ENCODE measurements around the gene ZNF335. TPM values are rescaled to one million over a fixed set of nuclear protein-coding genes. Genes with fewer than 3 reads are reported as not detected.

The ZNF335 gene
- total RNA-seq, 1 donor from 2014 or later: 7.2 TPM

DNA sequence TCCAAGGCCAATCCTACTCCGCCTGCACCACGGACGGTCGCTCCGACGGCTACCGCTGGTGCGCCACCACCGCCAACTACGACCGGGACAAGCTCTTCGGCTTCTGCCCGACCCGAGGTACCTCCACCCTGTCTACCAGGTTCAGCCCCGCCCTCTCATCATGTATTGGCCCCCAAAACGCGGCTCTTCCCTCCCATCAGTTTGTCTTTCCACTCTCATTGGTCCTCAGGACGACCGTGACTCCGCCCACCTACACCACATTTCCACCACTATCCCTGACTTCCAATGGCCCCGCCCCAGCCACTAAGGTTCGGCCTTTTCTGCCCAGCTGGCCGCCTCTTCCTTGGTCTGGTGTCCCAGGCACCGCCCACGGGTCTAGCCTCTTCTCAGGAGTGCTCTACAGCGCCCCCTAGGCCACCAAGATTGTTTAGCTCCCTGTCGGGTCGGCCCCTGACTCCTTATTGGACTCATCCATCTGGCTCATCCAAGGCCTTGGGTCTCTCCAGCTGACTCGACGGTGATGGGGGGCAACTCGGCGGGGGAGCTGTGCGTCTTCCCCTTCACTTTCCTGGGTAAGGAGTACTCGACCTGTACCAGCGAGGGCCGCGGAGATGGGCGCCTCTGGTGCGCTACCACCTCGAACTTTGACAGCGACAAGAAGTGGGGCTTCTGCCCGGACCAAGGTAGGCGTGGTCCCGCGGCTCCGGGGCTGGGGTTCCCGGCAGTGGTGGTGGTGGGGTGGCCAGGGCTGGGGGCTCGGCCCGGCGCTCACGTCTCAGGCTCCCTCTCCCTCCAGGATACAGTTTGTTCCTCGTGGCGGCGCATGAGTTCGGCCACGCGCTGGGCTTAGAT lies 39.9 kb upstream of the ZNF335 start:
- H3K27me3 ChIP-seq: peaks cover 36% of the 10 kb centered on the region
- H3K4me2 ChIP-seq: no peak overlapping the region
- H3K27ac Mint-ChIP-seq: peak overlapping the region; percentile 74

GRCh38 chr20:46010491-46011391 lies 38.7 kb upstream of the ZNF335 start:
- H3K27me3 Mint-ChIP-seq (ENCODE audit: insufficient read depth, low read depth): peaks cover 26% of the 10 kb centered on the region

More for the DNA sequence above, 39.9 kb upstream of the ZNF335 start:
- Mint-ChIP-seq H3K4me1 (peaks cover 27% of the 10 kb centered on the region), H3K36me3 (no peaks in the 10 kb centered on the region), H3K9me3 (peaks cover 9% of the 10 kb centered on the region), H3K27me3 (ENCODE audit: insufficient read depth, low read depth) (peaks cover 28% of the 10 kb centered on the region), H3K4me3 (peak overlapping the region; percentile 5)
- no peak overlapping the region for H2AFZ ChIP-seq (replicated peaks)
- peaks cover 9% of the 10 kb centered on the region for H4K20me1 ChIP-seq (ENCODE audit: low read depth)
- no peak overlapping the region for H3K4me3 ChIP-seq
- TF ChIP-seq EZH2phosphoT487 (IDR thresholded peaks at IDR 0.05) (no peak), CTCF (IDR thresholded peaks at IDR 0.05) (peak; percentile 39)
- H3K4me1 ChIP-seq: peaks cover 7% of the 10 kb centered on the region
- peak; percentile 42 for DNase-seq (ENCODE audit: low spot score)
- no peaks in the 10 kb centered on the region for H3K79me2 ChIP-seq (ENCODE audit: low read depth)
- no peaks in the 10 kb centered on the region for H3K9me3 ChIP-seq (ENCODE audit: low read depth)
- no peaks in the 10 kb centered on the region for H3K36me3 ChIP-seq
- peaks cover 12% of the 10 kb centered on the region for H3F3A ChIP-seq (ENCODE audit: low read depth)
- H3K9ac ChIP-seq: no peak overlapping the region
- no peak overlapping the region for H3K27ac ChIP-seq

DNA sequence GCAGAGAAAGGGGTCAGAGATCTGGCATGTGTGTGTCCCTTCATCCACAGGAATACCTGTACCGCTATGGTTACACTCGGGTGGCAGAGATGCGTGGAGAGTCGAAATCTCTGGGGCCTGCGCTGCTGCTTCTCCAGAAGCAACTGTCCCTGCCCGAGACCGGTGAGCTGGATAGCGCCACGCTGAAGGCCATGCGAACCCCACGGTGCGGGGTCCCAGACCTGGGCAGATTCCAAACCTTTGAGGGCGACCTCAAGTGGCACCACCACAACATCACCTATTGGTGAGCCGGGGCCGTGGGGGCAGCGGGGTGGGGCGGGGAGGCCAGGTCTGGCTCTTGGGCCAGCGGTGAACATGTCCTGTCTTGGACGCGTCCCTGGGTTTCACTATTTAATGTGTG lies 37.8 kb upstream of the ZNF335 start:
- H3K9me3 ChIP-seq (ENCODE audit: low read depth): no peaks in the 10 kb centered on the region
- H3K4me3 ChIP-seq: no peak overlapping the region
- H4K20me1 ChIP-seq (ENCODE audit: low read depth): peaks cover 6% of the 10 kb centered on the region
- H3K27me3 Mint-ChIP-seq (ENCODE audit: insufficient read depth, low read depth): peaks cover 25% of the 10 kb centered on the region
- TF ChIP-seq CTCF (IDR thresholded peaks at IDR 0.05) (no peak), EZH2 (IDR thresholded peaks at IDR 0.05) (no peak), EZH2phosphoT487 (IDR thresholded peaks at IDR 0.05) (no peak)
- H3K36me3 Mint-ChIP-seq: no peaks in the 10 kb centered on the region
- H3K27me3 ChIP-seq: peaks cover 31% of the 10 kb centered on the region
- H3K4me1 Mint-ChIP-seq: peaks cover 29% of the 10 kb centered on the region
- H3K79me2 ChIP-seq (ENCODE audit: low read depth): no peaks in the 10 kb centered on the region
- no peak overlapping the region for H3K4me3 Mint-ChIP-seq
- H3K4me1 ChIP-seq: peaks cover 7% of the 10 kb centered on the region
- H3K27ac Mint-ChIP-seq: no peak overlapping the region
- H3K36me3 ChIP-seq: no peaks in the 10 kb centered on the region
- no peak overlapping the region for H2AFZ ChIP-seq (replicated peaks)
- H3F3A ChIP-seq (ENCODE audit: low read depth): peaks cover 9% of the 10 kb centered on the region
- peaks cover 9% of the 10 kb centered on the region for H3K9me3 Mint-ChIP-seq
- peak; percentile 21 for DNase-seq (ENCODE audit: low spot score)
- no peak overlapping the region for H3K27ac ChIP-seq
- no peak overlapping the region for H3K9ac ChIP-seq
- no peak overlapping the region for H3K4me2 ChIP-seq

More at GRCh38 chr20:46010491-46011391, 38.7 kb upstream of the ZNF335 start:
- H2AFZ ChIP-seq (replicated peaks): no peak overlapping the region
- TF ChIP-seq CTCF (IDR thresholded peaks at IDR 0.05): no peak
- no peak for TF ChIP-seq EZH2phosphoT487 (IDR thresholded peaks at IDR 0.05)
- no peak for TF ChIP-seq EZH2 (IDR thresholded peaks at IDR 0.05)
- H3K79me2 ChIP-seq (ENCODE audit: low read depth): no peaks in the 10 kb centered on the region
- H3K27me3 ChIP-seq: peaks cover 36% of the 10 kb centered on the region
- no peaks in the 10 kb centered on the region for H3K9me3 ChIP-seq (ENCODE audit: low read depth)
- H3K27ac ChIP-seq: no peak overlapping the region
- no peak overlapping the region for H3K9ac ChIP-seq
- H3K4me3 ChIP-seq: no peak overlapping the region
- no peaks in the 10 kb centered on the region for H3K36me3 ChIP-seq
- peak overlapping the region; percentile 22 for H3K4me3 Mint-ChIP-seq
- DNase-seq (ENCODE audit: low spot score): peak; percentile 22
- H3F3A ChIP-seq (ENCODE audit: low read depth): peaks cover 12% of the 10 kb centered on the region
- peaks cover 27% of the 10 kb centered on the region for H3K4me1 Mint-ChIP-seq
- H3K4me1 ChIP-seq: peaks cover 7% of the 10 kb centered on the region
- no peak overlapping the region for H3K27ac Mint-ChIP-seq
- H3K9me3 Mint-ChIP-seq: peaks cover 9% of the 10 kb centered on the region
- H4K20me1 ChIP-seq (ENCODE audit: low read depth): peaks cover 9% of the 10 kb centered on the region
- H3K36me3 Mint-ChIP-seq: no peaks in the 10 kb centered on the region
- no peak overlapping the region for H3K4me2 ChIP-seq
